AG10803 (cell line): Measurements from ENCODE around the gene CRACDL.

Experiments used
- DNase-seq: peaks from one replicate; pipeline ENCODE4 v3.0.0; 2010; ENCODE audit warnings: low read depth
- H3K4me3 ChIP-seq: 2 replicates; pipeline ENCODE4 v1.5.1; 2011; ENCODE audit warnings: mild to moderate bottlenecking, low read length, control low read depth
- TF ChIP-seq, protein P1 (sequence below): conservative IDR thresholded peaks from 2 replicates; pipeline ENCODE4 v1.5.1; 2011; ENCODE audit warnings: mild to moderate bottlenecking, low read length, control low read depth, inconsistent platforms

CRACDL gene

DNA sequence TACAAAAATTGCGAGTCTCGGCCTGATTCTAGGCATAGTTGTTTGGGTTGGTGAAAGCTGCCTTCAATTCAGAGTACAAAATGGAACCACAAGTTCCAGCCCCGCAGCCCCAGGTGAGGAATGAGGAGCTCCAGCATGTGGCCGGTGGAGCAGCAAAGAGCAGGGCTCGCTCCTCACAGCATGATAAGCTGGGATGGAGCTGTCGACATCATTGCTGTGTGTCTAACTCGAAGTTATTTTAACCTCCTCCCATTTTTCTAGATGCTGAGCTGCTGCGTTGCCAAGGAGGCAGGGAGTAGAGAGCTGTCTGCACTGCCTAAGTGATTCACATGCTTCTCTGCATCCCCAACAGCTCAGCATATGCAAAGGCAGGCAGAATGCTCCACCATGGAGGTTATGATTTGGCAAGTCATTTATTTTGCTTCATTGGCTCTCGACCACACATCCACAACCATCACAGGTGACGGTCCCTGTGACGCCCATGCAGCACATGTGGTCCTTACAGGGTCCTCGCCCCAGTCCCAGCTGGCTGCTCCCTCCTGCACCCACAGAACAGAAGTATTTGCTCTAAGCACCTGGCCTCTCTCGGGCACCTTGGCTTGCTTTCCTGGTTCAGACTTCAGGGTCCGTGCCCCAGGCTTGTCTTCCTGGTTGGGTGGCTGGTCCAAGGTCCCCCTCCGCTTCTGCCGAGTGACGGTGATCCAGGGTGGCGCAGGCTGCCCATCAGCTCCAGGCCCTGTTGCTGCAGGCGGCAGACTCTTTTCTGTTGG is 139.1 kb downstream of the CRACDL start:
- TF ChIP-seq, protein P1, sequence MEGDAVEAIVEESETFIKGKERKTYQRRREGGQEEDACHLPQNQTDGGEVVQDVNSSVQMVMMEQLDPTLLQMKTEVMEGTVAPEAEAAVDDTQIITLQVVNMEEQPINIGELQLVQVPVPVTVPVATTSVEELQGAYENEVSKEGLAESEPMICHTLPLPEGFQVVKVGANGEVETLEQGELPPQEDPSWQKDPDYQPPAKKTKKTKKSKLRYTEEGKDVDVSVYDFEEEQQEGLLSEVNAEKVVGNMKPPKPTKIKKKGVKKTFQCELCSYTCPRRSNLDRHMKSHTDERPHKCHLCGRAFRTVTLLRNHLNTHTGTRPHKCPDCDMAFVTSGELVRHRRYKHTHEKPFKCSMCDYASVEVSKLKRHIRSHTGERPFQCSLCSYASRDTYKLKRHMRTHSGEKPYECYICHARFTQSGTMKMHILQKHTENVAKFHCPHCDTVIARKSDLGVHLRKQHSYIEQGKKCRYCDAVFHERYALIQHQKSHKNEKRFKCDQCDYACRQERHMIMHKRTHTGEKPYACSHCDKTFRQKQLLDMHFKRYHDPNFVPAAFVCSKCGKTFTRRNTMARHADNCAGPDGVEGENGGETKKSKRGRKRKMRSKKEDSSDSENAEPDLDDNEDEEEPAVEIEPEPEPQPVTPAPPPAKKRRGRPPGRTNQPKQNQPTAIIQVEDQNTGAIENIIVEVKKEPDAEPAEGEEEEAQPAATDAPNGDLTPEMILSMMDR = no peak
- H3K4me3 ChIP-seq = no peak overlapping the region
- DNase-seq = no peak

DNA sequence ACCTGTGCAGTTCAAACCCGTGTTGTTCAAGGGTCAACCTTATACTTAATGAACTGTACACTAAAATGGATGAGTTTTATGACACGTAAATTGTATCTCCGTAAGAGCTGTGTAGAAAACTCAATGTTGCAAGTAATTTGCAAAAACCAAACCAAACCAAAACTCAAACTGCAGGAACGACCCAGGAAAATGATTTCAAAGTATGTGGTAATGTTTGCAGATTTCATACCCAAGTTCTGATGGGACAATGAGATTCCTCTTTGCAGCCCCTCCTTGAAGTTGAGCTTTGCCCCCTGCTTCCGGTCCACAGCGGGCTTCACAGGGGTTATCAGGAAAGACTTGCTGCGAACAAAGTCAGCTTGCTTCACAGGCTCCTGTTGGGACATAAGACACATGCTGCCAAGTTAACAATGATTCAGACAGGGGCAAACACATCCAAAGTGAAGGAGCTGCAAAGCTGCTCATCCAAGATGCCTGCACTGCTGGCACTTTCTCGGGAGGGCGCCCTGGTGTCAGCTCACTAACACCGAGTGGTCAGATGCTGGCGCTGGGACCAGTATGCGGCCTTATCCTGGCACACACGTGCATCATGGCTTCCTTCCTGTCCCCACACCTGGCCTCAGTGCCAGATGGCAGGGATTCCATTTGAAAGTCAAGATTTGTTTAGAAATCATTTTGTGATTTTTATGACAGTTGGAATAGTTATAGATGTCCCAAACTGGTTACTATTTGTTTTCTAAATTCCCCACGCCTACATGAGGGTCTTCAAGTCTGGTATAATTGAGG is 139.9 kb downstream of the CRACDL start:
- no peak overlapping the region for H3K4me3 ChIP-seq
- DNase-seq = no peak
- TF ChIP-seq, protein P1 = no peak

DNA sequence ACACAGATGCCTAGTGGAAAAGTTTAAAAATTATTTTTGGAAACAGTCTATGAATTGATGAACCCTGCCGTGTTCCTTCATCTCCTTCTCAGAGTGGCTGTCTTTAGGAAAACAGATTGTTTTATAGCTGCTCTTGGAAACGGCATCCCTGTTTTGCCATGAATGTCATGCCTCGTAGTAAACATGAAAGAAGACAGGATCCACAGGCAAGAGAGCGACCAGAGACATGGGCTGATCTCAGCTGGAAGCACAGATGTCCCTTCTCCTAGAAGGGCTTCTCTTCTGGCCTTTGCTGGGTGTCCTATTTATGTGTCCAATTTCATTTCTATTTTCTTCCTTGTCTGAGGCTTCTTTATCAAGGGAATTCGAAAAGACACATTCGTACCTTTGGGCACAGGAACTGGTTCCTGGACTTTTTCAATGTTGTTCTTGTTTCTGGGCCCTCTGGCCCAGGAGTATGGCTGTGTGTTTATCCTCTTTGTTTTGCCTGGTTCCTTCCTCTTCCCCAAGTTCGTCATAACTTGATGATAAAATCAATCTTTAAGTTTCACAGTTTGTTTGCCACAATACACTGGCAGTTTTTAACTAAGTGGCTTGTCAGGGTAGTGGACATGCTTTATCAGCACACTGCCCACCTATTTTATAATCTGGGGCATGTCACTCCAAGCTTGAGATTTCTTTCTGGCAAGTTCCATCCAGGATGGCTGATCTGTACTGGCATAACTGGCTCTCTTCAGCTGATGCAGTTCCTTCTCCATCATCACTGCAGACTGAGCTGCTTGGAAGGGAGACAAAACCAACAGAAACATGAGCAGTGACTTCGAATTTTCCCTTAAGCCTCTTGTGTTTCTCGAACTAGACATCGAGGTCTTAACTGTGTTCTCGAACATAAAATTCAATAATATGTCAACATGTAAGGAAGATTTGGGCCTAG is 141.9 kb downstream of the CRACDL start:
- no peak overlapping the region for H3K4me3 ChIP-seq
- TF ChIP-seq, protein P1 = no peak
- DNase-seq = no peak

DNA sequence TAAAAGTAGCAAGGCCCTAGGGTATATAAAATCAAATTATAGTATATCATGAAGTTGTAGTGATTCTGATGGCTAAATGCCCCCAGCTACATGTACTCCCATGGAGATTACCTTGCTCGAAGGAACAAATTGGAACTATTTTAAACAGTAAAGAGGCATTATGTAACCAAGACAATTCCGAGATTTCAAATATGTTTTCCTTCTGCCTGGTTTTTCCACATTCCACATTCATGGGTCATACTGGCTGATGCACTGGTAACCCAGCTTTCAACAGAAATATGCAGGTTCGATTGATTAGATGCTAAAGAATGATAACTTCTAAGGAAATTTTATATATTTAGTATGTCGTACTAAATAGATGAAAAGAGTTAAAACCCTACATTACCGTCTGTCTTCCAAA is 142.8 kb downstream of the CRACDL start:
- DNase-seq = peak; percentile 11
- no peak overlapping the region for H3K4me3 ChIP-seq
- TF ChIP-seq, protein P1 = no peak

DNA sequence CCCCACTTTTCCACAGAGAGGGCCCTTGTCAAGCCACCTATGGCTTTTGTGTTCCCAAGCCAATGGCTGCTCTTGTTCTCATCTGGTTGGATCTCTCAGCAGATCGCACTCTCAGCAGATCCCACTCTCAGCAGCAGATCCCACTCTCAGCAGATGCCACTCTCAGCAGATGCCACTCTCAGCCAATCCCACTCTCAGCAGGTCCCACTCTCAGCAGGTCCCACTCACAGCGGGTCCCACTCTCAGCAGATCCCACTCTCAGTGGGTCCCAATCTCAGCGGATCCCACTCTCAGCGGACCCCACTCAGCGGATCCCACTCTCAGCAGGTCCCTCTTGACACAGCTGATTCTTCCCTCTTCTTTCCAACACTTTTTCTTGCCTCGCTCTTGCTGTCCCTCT is 145.8 kb downstream of the CRACDL start:
- DNase-seq = no peak
- H3K4me3 ChIP-seq = no peak overlapping the region
- TF ChIP-seq, protein P1 = no peak

DNA sequence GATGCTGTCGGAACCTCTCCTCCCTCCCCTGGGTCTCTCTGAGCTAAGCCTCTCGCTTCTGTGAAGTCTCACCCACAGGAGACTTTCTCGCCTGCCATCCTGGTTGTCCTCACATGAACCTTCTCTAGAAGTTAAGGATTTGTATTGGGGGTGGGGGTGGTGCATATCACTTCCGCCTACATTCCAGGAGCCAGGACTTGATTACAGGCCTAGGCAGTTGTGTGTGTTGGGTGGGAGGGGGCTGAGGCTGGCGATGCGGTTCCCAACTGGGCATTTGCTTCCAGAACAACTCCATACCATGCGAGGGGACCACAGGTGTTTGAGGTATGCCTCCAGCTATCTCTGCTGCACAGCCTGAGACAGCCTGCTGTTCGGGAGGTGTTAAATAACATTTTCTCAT is 148.3 kb downstream of the CRACDL start:
- TF ChIP-seq, protein P1 = no peak
- no peak for DNase-seq
- H3K4me3 ChIP-seq = no peak overlapping the region
